Activated CD4-positive, alpha-beta T cell treated with anti-CD3 and anti-CD28 coated beads, Interleukin-2, amount 10 ng/mL, durations not matched to agents 24 days and 14 days (primary cell): ENCODE results near the gene MAPK8IP2. TPM values are rescaled to one million over a fixed set of nuclear protein-coding genes. Genes with fewer than 3 reads are reported as not detected.

Source experiments
- total RNA-seq: library from RNA; stranded (reverse); gene quantifications from 2 replicates; pipeline ENCODE4 v1.2.3, GENCODE V29; 2022

Gene MAPK8IP2
- total RNA-seq, 1 donor from 2014 or later = 0.19 TPM

Other genes with a start within 250 kb of the MAPK8IP2 start
- 108 and 115 TPM in 2 replicates for gene SBF1, start 125.8 kb upstream of the MAPK8IP2 start, total RNA-seq
- gene ADM2, start 119.2 kb upstream of the MAPK8IP2 start, total RNA-seq = 3.0 and 3.2 TPM in 2 replicates
- gene MIOX, start 113.9 kb upstream of the MAPK8IP2 start, total RNA-seq = 0.21 and 0.40 TPM in 2 replicates
- 78.4 and 79.2 TPM in 2 replicates for gene LMF2, start 93.1 kb upstream of the MAPK8IP2 start, total RNA-seq
- gene NCAPH2, start 92.6 kb upstream of the MAPK8IP2 start, total RNA-seq = 131 and 133 TPM in 2 replicates
- gene SCO2, start 75.2 kb upstream of the MAPK8IP2 start, total RNA-seq = 5.3 and 11.2 TPM in 2 replicates
- gene TYMP, start 70.8 kb upstream of the MAPK8IP2 start, total RNA-seq = 62.1 and 63.0 TPM in 2 replicates
- gene KLHDC7B, start 54.9 kb upstream of the MAPK8IP2 start, total RNA-seq = 5.3 and 6.8 TPM in 2 replicates
- 0.69 TPM in 1 of 2 replicates, not detected in the other for gene SYCE3, start 37.9 kb upstream of the MAPK8IP2 start, total RNA-seq
- gene CPT1B, start 22.4 kb upstream of the MAPK8IP2 start, total RNA-seq = 63.1 and 71.5 TPM in 2 replicates
- 83.2 and 84.7 TPM in 2 replicates for gene CHKB, start 17.9 kb upstream of the MAPK8IP2 start, total RNA-seq
- 20.6 and 22.1 TPM in 2 replicates for gene ARSA, start 27.4 kb downstream of the MAPK8IP2 start, total RNA-seq
- gene SHANK3, start 72.0 kb downstream of the MAPK8IP2 start, total RNA-seq = 0.17 and 0.21 TPM in 2 replicates
- gene ACR, start 137.4 kb downstream of the MAPK8IP2 start, total RNA-seq = not detected in 2 replicates
- gene RABL2B, start 182.8 kb downstream of the MAPK8IP2 start, total RNA-seq = 37.7 and 40.3 TPM in 2 replicates